Sigmoid colon (tissue), 4 donors: Measurements from ENCODE around the gene LSR.

Source experiments
- CTCF ChIP-seq, 4 experiments: fragments of 450-650 bp in 3 of 4; fragments of 200-600 bp in 1 of 4; IDR thresholded peaks; one replicate each; pipeline ENCODE4 v1.5.1; 2016 to 2019; ENCODE audit warnings: antibody characterized with exemption in 4 of 4, mild to moderate bottlenecking in 3 of 4, moderate library complexity in 2 of 4
- POLR2AphosphoS5 ChIP-seq, 4 donors: sonication (generic); formaldehyde crosslinking; IDR thresholded peaks; one replicate each; pipeline ENCODE4 v1.6.1; 2017; ENCODE audit warnings: antibody characterized with exemption in 4 of 4

DNA sequence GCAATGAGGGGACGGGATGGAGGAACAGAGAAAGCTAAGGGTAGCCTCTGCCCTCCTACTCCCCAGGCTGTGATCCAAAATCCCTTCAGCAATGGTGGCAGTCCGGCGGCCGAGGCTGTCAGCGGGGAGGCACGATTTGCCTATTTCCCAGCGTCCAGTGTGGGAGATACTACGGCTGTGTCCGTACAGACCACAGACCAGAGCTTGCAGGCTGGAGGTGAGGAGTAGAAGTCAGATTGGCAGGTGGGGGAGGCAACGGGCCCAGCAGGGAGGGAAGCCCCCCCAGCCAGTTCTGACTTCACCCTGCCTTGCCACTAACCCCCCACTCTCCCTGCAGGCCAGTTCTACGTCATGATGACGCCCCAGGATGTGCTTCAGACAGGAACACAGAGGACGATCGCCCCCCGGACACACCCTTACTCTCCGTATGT is 21.6 kb downstream of the LSR start:
- TF ChIP-seq POLR2AphosphoS5 (IDR thresholded peaks at IDR 0.05) (no peak), CTCF (IDR thresholded peaks at IDR 0.05) (no peak)
